ENCODE results near the gene RAB23.

DNA sequence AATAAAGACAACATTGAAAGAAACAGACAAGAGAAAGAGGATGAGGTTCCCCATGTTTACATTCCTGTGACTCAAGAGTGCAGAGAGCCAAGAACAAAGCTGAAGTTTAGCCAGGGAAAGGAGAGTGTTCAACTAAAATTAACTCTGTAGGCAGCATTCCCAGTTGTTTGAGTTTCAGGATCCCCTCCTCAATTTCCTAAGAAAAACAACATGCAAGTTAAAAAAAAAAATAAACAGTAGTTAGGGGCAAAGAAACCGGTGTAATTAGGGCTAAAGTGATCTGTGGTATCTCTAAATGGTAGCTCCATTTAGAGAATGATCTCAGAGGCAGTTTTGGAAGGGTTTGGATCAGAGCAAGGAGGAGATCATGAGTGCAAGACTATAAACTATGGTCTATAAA is 30.9 kb upstream of the RAB23 start:
- TF ChIP-seq, protein P1, sequence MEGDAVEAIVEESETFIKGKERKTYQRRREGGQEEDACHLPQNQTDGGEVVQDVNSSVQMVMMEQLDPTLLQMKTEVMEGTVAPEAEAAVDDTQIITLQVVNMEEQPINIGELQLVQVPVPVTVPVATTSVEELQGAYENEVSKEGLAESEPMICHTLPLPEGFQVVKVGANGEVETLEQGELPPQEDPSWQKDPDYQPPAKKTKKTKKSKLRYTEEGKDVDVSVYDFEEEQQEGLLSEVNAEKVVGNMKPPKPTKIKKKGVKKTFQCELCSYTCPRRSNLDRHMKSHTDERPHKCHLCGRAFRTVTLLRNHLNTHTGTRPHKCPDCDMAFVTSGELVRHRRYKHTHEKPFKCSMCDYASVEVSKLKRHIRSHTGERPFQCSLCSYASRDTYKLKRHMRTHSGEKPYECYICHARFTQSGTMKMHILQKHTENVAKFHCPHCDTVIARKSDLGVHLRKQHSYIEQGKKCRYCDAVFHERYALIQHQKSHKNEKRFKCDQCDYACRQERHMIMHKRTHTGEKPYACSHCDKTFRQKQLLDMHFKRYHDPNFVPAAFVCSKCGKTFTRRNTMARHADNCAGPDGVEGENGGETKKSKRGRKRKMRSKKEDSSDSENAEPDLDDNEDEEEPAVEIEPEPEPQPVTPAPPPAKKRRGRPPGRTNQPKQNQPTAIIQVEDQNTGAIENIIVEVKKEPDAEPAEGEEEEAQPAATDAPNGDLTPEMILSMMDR (IDR thresholded peaks at IDR 0.05) = no peak
- TF ChIP-seq POLR2A (IDR thresholded peaks at IDR 0.05) (no peak), POLR2AphosphoS5 (IDR thresholded peaks at IDR 0.05) (no peak)
